K562 (cell line): ENCODE data around the gene CAB39.

ENCODE experiments used
- EP300 ChIP-seq: IDR thresholded peaks from 2 replicates; pipeline ENCODE4 v1.6.1; 2012; ENCODE audit warnings: low read length, improper control_type of control experiment
- PHF8 ChIP-seq: fragments of 200-600 bp; sonication (generic); IDR thresholded peaks from 2 replicates; pipeline ENCODE4 v1.6.1; 2012; ENCODE audit warnings: mixed run types, mild to moderate bottlenecking, inconsistent platforms, low read length, moderate library complexity, borderline replicate concordance
- TF ChIP-seq, protein P1 (sequence below): sonication (generic); formaldehyde crosslinking; IDR thresholded peaks from 2 replicates; pipeline ENCODE4 v1.9.0; 2022; ENCODE audit warnings: mild to moderate bottlenecking, missing genetic modification reagents

DNA sequence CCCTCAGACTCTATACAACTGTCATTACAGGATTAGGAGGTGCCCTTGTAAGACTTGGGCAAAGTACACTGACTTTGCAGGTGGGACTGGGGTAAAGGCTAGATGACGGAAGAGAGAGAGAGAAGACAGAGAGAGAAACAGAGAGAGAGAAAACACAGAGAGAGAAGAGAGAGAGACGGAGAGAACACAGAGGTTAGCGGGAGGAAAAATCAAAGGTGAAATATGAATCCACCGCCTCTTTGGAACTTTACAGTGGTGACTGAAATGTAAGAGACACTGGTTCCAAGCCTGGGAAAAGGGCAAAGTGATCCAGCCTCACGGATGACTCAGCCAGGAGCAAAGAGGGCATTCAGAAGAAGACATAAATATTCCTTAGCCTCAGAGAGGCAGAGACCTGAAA lies 25.1 kb upstream of the CAB39 start:
- TF ChIP-seq EP300 (no peak), PHF8 (no peak)
- TF ChIP-seq, protein P1, sequence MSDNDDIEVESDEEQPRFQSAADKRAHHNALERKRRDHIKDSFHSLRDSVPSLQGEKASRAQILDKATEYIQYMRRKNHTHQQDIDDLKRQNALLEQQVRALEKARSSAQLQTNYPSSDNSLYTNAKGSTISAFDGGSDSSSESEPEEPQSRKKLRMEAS (CRISPR knock-in tag) = no peak
